GM19438 (cell line): ENCODE measurements around the gene GULP1.

Experiments used
- ATAC-seq: cut with Tn5 transposase; IDR thresholded peaks from one replicate; pipeline ENCODE4 v1.9.1; 2021; ENCODE audit warnings: low read depth; ENCODE audit not compliant: unreplicated experiment

Gene GULP1

GRCh38 chr2:188627471-188627870, 335.8 kb downstream of the GULP1 start:
- ATAC-seq, result no peak

GRCh38 chr2:188628989-188629752, 337.5 kb downstream of the GULP1 start:
- no peak for ATAC-seq

GRCh38 chr2:188629753-188630527, 338.3 kb downstream of the GULP1 start:
- no peak for ATAC-seq

GRCh38 chr2:188631037-188631809, 339.5 kb downstream of the GULP1 start:
- no peak for ATAC-seq

- no peak for ATAC-seq
Measured at GRCh38 chr2:188634656-188635055, 343.0 kb downstream of the GULP1 start.
